Uterus (tissue), 4 donors: Measurements from ENCODE around the gene ALDH7A1. TPM values are rescaled to one million over a fixed set of nuclear protein-coding genes. Genes with fewer than 3 reads are reported as not detected.

Experiments used
- DNase-seq, 2 donors: peaks; one replicate each; pipeline ENCODE4 v3.0.0-alpha.2; 2019 to 2020
- H3K27ac ChIP-seq, 2 donors: fragments of 200-600 bp; sonication (generic); 1 replicate in 1 of 2; 2 replicates in 1 of 2; pipeline ENCODE4 v1.5.1; 2016 to 2018
- H3K27me3 ChIP-seq, 2 donors: fragments of 200-600 bp; sonication (generic); one replicate each; pipeline ENCODE4 v1.5.1; 2018 to 2019; ENCODE audit warnings: control low read depth in 1 of 2
- H3K36me3 ChIP-seq, 2 donors: fragments of 200-600 bp; sonication (generic); one replicate each; pipeline ENCODE4 v1.5.1; 2019; ENCODE audit warnings: control low read depth in 1 of 2
- H3K4me1 ChIP-seq, 2 donors: fragments of 200-600 bp; sonication (generic); one replicate each; pipeline ENCODE4 v1.5.1; 2018 to 2019; ENCODE audit warnings: control low read depth in 1 of 2
- H3K4me3 ChIP-seq, 2 donors: fragments of 200-600 bp; sonication (generic); 1 replicate in 1 of 2; 2 replicates in 1 of 2; pipeline ENCODE4 v1.5.1; 2018 to 2019; ENCODE audit warnings: mild to moderate bottlenecking in 1 of 2
- H3K9me3 ChIP-seq, 2 donors: fragments of 200-600 bp; sonication (generic); one replicate each; pipeline ENCODE4 v1.5.1; 2019; ENCODE audit warnings: control low read depth in 1 of 2
- CTCF ChIP-seq, 4 experiments: fragments of 200-600 bp in 2 of 4; fragments of 450-650 bp in 2 of 4; sonication (generic) in 2 of 4; IDR thresholded peaks; one replicate each; pipeline ENCODE4 v1.5.1; 2016 to 2019; ENCODE audit warnings: antibody characterized with exemption in 4 of 4, mild to moderate bottlenecking in 2 of 4, moderate library complexity in 1 of 4
- POLR2A ChIP-seq, 2 donors: fragments of 450-650 bp; IDR thresholded peaks; one replicate each; pipeline ENCODE4 v1.6.1; 2016; ENCODE audit warnings: antibody characterized with exemption in 2 of 2, mild to moderate bottlenecking in 1 of 2, moderate library complexity in 1 of 2
- intact Hi-C: fragments of 100-400 bp; cut with DNase I; formaldehyde crosslinking; loops from one replicate; pipeline ENCODE4 v1.15.1; 2023; ENCODE audit warnings: low total_unique reads
- total RNA-seq, 4 donors: library from RNA; depleted of rRNA in 3 of 4; stranded (reverse); fragments of >200 nt in 3 of 4; gene quantifications; one replicate each; pipeline versions ENCODE4 v1.1.0 to v1.2.4, GENCODE V29; 2014 to 2023
- donor health status: DM: yes; HTN: yes; CAD: no.

The ALDH7A1 gene
- total RNA-seq, 4 donors from 2014 or later: 5.9 to 94.2 (median 31.6) TPM

DNA sequence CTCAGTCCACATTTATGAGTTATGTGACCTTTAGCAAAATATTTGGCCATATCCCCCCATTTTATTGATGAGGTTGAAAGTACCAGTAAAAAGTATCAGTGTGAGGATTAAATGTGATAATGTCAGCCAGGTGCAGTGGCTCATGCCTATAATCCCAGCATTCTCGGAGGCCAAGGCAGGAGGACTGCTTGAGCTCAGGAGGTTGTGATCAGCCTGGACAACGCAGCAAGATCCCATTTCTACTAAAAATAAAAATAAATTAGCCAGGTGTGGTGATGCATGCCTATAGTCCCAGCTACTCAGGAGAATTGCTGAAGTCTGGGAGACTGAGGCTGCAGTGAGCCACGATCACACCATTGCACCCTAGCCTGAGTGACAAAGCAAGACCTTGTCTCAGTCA, 100.6 kb downstream of the ALDH7A1 start:
- Histone ChIP-seq H3K36me3 (no peaks in the 10 kb centered on the region), H3K27me3 (no peaks in the 10 kb centered on the region), H3K27ac (peak overlapping the region; percentile 83 to 95), H3K9me3 (no peaks in the 10 kb centered on the region), H3K4me1 (peaks cover 0 to 14% of the 10 kb centered on the region in 2 donors), H3K4me3 (no peak overlapping the region)
- intact Hi-C loops: no loop called here
- TF ChIP-seq CTCF (IDR thresholded peaks at IDR 0.05): no peak
- no peak for TF ChIP-seq POLR2A (IDR thresholded peaks at IDR 0.05)
- no peak for DNase-seq

DNA sequence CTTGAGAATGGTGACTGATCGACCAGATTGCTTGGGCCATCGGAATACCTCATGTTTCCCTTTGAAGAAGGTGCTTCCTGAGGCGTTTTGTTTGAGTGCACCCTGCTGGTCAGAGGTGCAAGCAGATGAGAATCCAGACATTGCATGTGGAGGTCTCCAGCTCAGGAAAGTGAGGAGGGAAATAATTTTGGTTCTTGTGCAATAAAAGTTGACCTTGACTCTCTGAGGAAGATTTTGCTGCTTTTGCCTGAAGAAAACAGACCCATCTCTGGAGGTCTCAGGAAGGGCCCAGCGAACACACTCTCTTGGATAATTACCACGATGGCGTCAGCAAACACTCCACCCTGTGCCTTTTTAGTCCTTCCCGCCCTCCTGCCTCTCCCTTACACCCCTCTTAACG, 102.1 kb downstream of the ALDH7A1 start:
- H3K4me3 ChIP-seq: no peak overlapping the region
- H3K4me1 ChIP-seq: peaks cover 0 to 25% of the 10 kb centered on the region in 2 donors
- H3K9me3 ChIP-seq: no peaks in the 10 kb centered on the region
- no peaks in the 10 kb centered on the region for H3K27me3 ChIP-seq
- intact Hi-C loops: no loop called here
- H3K36me3 ChIP-seq: no peaks in the 10 kb centered on the region
- peak overlapping the region; percentile 83 to 95 for H3K27ac ChIP-seq
- TF ChIP-seq POLR2A (IDR thresholded peaks at IDR 0.05) (no peak), CTCF (IDR thresholded peaks at IDR 0.05) (peak; percentile 31 to 61 (median 46))
- peak; percentile 65 to 81 for DNase-seq

- Histone ChIP-seq H3K36me3 (no peaks in the 10 kb centered on the region), H3K4me1 (peaks cover 0 to 25% of the 10 kb centered on the region in 2 donors), H3K4me3 (no peak overlapping the region), H3K27me3 (no peaks in the 10 kb centered on the region), H3K9me3 (no peaks in the 10 kb centered on the region), H3K27ac (peak overlapping the region; percentile 83 to 95)
- intact Hi-C loops: no loop called here
- TF ChIP-seq CTCF (IDR thresholded peaks at IDR 0.05) (no peak), POLR2A (IDR thresholded peaks at IDR 0.05) (no peak)
- DNase-seq: peak in 1 of 2 donors; percentile 55
These were observed 104.7 kb downstream of the ALDH7A1 start for GRCh38 chr5:126490167-126490940.

- DNase-seq: no peak
- TF ChIP-seq CTCF (IDR thresholded peaks at IDR 0.05) (no peak), POLR2A (IDR thresholded peaks at IDR 0.05) (no peak)
- no peaks in the 10 kb centered on the region for H3K27me3 ChIP-seq
- H3K9me3 ChIP-seq: no peaks in the 10 kb centered on the region
- no peak overlapping the region for H3K4me3 ChIP-seq
- H3K36me3 ChIP-seq: no peaks in the 10 kb centered on the region
- peak overlapping the region; percentile 83 to 95 for H3K27ac ChIP-seq
- H3K4me1 ChIP-seq: peaks cover 0 to 20% of the 10 kb centered on the region in 2 donors
- intact Hi-C loops: no loop called here
These were observed 106.5 kb downstream of the ALDH7A1 start for GRCh38 chr5:126488443-126489065.

DNA sequence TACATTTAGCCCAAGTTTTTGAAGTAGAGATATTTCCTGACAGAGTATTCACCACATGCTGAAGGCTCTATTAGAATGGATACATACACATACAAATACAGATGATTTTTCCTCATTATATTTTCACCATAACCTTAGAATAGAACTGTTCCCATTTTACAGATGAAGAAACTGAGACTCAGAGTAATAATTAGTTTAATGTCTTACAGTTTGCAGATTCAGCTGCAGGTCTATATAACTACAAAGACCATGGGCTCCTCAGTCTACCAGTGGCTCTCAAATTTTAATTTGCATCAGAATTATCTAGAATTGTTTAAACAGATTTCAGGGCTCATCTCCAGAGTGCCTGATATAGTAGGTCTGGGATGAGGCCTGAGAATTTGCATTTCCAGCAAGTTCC, 107.4 kb downstream of the ALDH7A1 start:
- Histone ChIP-seq H3K9me3 (no peaks in the 10 kb centered on the region), H3K27me3 (no peaks in the 10 kb centered on the region), H3K4me1 (peaks cover 0 to 26% of the 10 kb centered on the region in 2 donors), H3K36me3 (no peaks in the 10 kb centered on the region), H3K27ac (peak overlapping the region; percentile 83 to 95), H3K4me3 (no peak overlapping the region)
- intact Hi-C loops: no loop called here
- TF ChIP-seq POLR2A (IDR thresholded peaks at IDR 0.05): no peak
- no peak for TF ChIP-seq CTCF (IDR thresholded peaks at IDR 0.05)
- no peak for DNase-seq
